Gastrocnemius medialis (tissue), 4 donors: ENCODE data around the gene PATJ. TPM values are rescaled to one million over a fixed set of nuclear protein-coding genes. Genes with fewer than 3 reads are reported as not detected.

Experiments
- ATAC-seq, 2 donors: fragments of 150-250 bp; one replicate each; pipeline ENCODE4 v1.9.1; 2016
- DNase-seq, 2 donors: peaks; one replicate each; pipeline ENCODE4 v3.0.0-alpha.2; 2019
- H3K27ac ChIP-seq, 4 donors: fragments of 200-600 bp; sonication (generic); 1 replicate in 1 of 4; 2 replicates in 3 of 4; pipeline ENCODE4 v1.5.1; 2016 to 2018; ENCODE audit warnings: mild to moderate bottlenecking in 2 of 4, moderate library complexity in 1 of 4
- H3K27me3 ChIP-seq, 3 donors: fragments of 200-600 bp; sonication (generic) in 2 of 3; 1 replicate in 1 of 3; 2 replicates in 2 of 3; pipeline versions ENCODE4 v1.5.1 to v1.6.0; 2016 to 2019; ENCODE audit warnings: mild to moderate bottlenecking in 1 of 3, moderate library complexity in 1 of 3
- H3K36me3 ChIP-seq, 2 donors: fragments of 200-600 bp; sonication (generic) in 1 of 2; one replicate each; pipeline ENCODE4 v1.5.1; 2017 to 2018
- H3K4me1 ChIP-seq, 2 donors: fragments of 200-600 bp; sonication (generic) in 1 of 2; one replicate each; pipeline ENCODE4 v1.5.1; 2016 to 2017; ENCODE audit warnings: mild to moderate bottlenecking in 2 of 2
- H3K4me3 ChIP-seq, 4 donors: fragments of 200-600 bp; sonication (generic) in 3 of 4; 1 replicate in 1 of 4; 2 replicates in 3 of 4; pipeline ENCODE4 v1.5.1; 2016 to 2019; ENCODE audit warnings: mild to moderate bottlenecking in 2 of 4
- H3K9me3 ChIP-seq, 3 donors: fragments of 200-600 bp; sonication (generic) in 2 of 3; 1 replicate in 1 of 3; 2 replicates in 2 of 3; pipeline ENCODE4 v1.5.1; 2016 to 2019
- CTCF ChIP-seq, 5 experiments: fragments of 450-650 bp in 3 of 5; fragments of 200-600 bp in 2 of 5; sonication (generic) in 2 of 5; IDR thresholded peaks in 4 of 5; conservative IDR thresholded peaks in 1 of 5; 1 replicate in 4 of 5; 2 replicates in 1 of 5; pipeline ENCODE4 v1.5.1; 2016 to 2019; ENCODE audit warnings: antibody characterized with exemption in 5 of 5, mild to moderate bottlenecking in 3 of 5, moderate library complexity in 3 of 5
- POLR2A ChIP-seq, 2 donors: fragments of 450-650 bp; IDR thresholded peaks; one replicate each; pipeline ENCODE4 v1.6.1; 2017; ENCODE audit warnings: antibody characterized with exemption in 2 of 2, mild to moderate bottlenecking in 2 of 2, moderate library complexity in 2 of 2
- in situ Hi-C, 4 donors: fragments of 200-750 bp; cut with MboI; loops; one replicate each; pipeline versions ENCODE4 v1.15.0 to v1.8.0; 2017; ENCODE audit warnings: low sequenced_read_pairs in 4 of 4
- intact Hi-C: fragments of 100-400 bp; cut with DNase I; formaldehyde crosslinking; loops from one replicate; pipeline ENCODE4 v1.15.1; 2023; ENCODE audit warnings: low total_unique reads
- total RNA-seq, 4 donors: library from RNA; depleted of rRNA; stranded (reverse); fragments of >200 nt; gene quantifications; one replicate each; pipeline versions ENCODE4 v1.1.0 to v1.2.3, GENCODE V29; 2016

PATJ gene
- total RNA-seq, 4 donors from 2014 or later = 19.3 to 44.8 (median 26.0) TPM

- H3K9me3 ChIP-seq = no peaks in the 10 kb centered on the region
- ATAC-seq (peak in 1 of 2 donors; percentile 82), DNase-seq (peak in 1 of 2 donors; percentile 29)
- in situ Hi-C loops = loop anchor here in 1 of 4 donors (10.0 kb wide), 1 partner anchor 46 kb away; no protein-coding TSS in a partner anchor
- H3K27ac ChIP-seq = no peak overlapping the region
- no peak overlapping the region for H3K4me3 ChIP-seq
- H3K27me3 ChIP-seq = no peaks in the 10 kb centered on the region
- H3K4me1 ChIP-seq = no peaks in the 10 kb centered on the region
- peaks cover 0 to 10% of the 10 kb centered on the region in 2 donors for H3K36me3 ChIP-seq
- TF ChIP-seq CTCF (IDR thresholded peaks at IDR 0.05 in 4 of 5, conservative IDR thresholded peaks at IDR 0.05 in 1 of 5) (peak in 4 of 5 experiments; percentile 44 to 66 (median 55)), POLR2A (IDR thresholded peaks at IDR 0.05) (no peak)
- intact Hi-C loops = loop anchor here (5.0 kb wide), 1 partner anchor 49 kb away; no protein-coding TSS in a partner anchor
These were observed 388.9 kb downstream of the PATJ start for GRCh38 chr1:62131093-62131725.

- intact Hi-C loops (no loop called here), in situ Hi-C loops (loop anchor here in 1 of 4 donors (10.0 kb wide), 1 partner anchor 53 kb away; no protein-coding TSS in a partner anchor)
- no peaks in the 10 kb centered on the region for H3K9me3 ChIP-seq
- H3K36me3 ChIP-seq = no peaks in the 10 kb centered on the region
- DNase-seq (no peak), ATAC-seq (no peak)
- H3K4me3 ChIP-seq = no peak overlapping the region
- H3K4me1 ChIP-seq = peaks cover 5 to 8% of the 10 kb centered on the region in 2 donors
- TF ChIP-seq CTCF (IDR thresholded peaks at IDR 0.05 in 4 of 5, conservative IDR thresholded peaks at IDR 0.05 in 1 of 5) (no peak), POLR2A (IDR thresholded peaks at IDR 0.05) (no peak)
- no peaks in the 10 kb centered on the region for H3K27me3 ChIP-seq
- no peak overlapping the region for H3K27ac ChIP-seq
These were observed 395.7 kb downstream of the PATJ start for GRCh38 chr1:62138029-62138428.

GRCh38 chr1:62139410-62139809 lies 397.1 kb downstream of the PATJ start:
- H3K27ac ChIP-seq = no peak overlapping the region
- no peaks in the 10 kb centered on the region for H3K9me3 ChIP-seq
- intact Hi-C loops = no loop called here
- in situ Hi-C loops = loop anchor here in 1 of 4 donors (10.0 kb wide), 1 partner anchor 55 kb away; no protein-coding TSS in a partner anchor
- ATAC-seq (peak; percentile 53 to 82), DNase-seq (no peak)
- H3K4me1 ChIP-seq = peaks cover 5 to 8% of the 10 kb centered on the region in 2 donors
- no peaks in the 10 kb centered on the region for H3K27me3 ChIP-seq
- no peak for TF ChIP-seq POLR2A (IDR thresholded peaks at IDR 0.05)
- no peak for TF ChIP-seq CTCF (IDR thresholded peaks at IDR 0.05 in 4 of 5, conservative IDR thresholded peaks at IDR 0.05 in 1 of 5)
- no peak overlapping the region for H3K4me3 ChIP-seq
- H3K36me3 ChIP-seq = no peaks in the 10 kb centered on the region

GRCh38 chr1:62140666-62141065 lies 398.4 kb downstream of the PATJ start:
- no peaks in the 10 kb centered on the region for H3K9me3 ChIP-seq
- ATAC-seq = no peak

GRCh38 chr1:62142496-62142895 lies 400.2 kb downstream of the PATJ start:
- Histone ChIP-seq H3K4me1 (peaks cover 5 to 8% of the 10 kb centered on the region in 2 donors), H3K9me3 (no peaks in the 10 kb centered on the region), H3K4me3 (no peak overlapping the region), H3K36me3 (no peaks in the 10 kb centered on the region), H3K27ac (no peak overlapping the region), H3K27me3 (no peaks in the 10 kb centered on the region)
- intact Hi-C loops (no loop called here), in situ Hi-C loops (no loop called here)
- DNase-seq = no peak
- no peak for ATAC-seq
- TF ChIP-seq CTCF (IDR thresholded peaks at IDR 0.05 in 4 of 5, conservative IDR thresholded peaks at IDR 0.05 in 1 of 5) (no peak), POLR2A (IDR thresholded peaks at IDR 0.05) (no peak)

More at GRCh38 chr1:62140666-62141065, 398.4 kb downstream of the PATJ start:
- DNase-seq = no peak
- Histone ChIP-seq H3K36me3 (no peaks in the 10 kb centered on the region), H3K4me3 (no peak overlapping the region), H3K27ac (no peak overlapping the region), H3K4me1 (peaks cover 5 to 8% of the 10 kb centered on the region in 2 donors), H3K27me3 (no peaks in the 10 kb centered on the region)
- intact Hi-C loops (no loop called here), in situ Hi-C loops (no loop called here)
- no peak for TF ChIP-seq POLR2A (IDR thresholded peaks at IDR 0.05)
